Neural progenitor cell (in vitro differentiated cells): ENCODE measurements around the gene TUBAL3.

Experiments
- EZH2phosphoT487 ChIP-seq: fragments of 200-600 bp; sonication (generic); IDR thresholded peaks from 2 replicates; pipeline ENCODE4 v1.6.1; 2017; ENCODE audit warnings: antibody characterized with exemption
- TF ChIP-seq, protein P1 (sequence below): fragments of 200-600 bp; sonication (generic); IDR thresholded peaks from 2 replicates; pipeline ENCODE4 v1.5.1; 2017; ENCODE audit warnings: antibody characterized with exemption, mild to moderate bottlenecking

DNA sequence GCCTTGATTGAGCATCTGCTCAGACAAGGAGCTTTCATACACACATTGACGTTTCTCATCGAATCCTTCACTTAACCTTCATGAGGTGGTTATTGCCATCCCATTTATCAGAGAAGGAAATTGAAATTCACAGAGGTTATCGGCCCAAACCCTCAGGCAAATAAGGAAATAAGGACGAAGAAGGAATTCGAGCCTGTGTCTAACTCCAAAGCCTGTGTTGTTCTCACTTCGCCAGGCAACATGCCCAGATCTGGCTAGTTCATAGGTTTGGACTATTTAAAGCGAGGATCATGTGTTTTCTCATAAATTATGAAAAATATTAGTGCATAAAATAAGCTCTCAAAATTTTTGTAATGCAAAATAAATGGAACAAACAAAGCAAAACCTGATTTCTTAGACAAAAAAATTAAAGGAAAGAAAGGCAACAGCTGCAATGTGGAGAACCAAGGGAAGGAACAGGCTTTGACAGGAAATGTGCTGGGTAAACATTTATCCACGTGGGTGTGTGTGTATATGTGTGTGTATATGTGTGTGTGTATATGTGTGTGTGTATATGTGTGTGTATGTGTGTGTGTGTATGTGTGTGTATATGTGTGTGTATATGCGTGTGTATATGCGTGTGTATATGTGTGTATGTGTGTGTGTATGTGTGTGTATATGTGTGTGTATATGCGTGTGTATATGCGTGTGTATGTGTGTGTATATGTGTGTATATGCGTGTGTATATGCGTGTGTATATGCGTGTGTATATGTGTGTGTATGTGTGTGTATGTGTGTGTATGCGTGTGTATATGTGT, 35.1 kb downstream of the TUBAL3 start:
- TF ChIP-seq, protein P1, sequence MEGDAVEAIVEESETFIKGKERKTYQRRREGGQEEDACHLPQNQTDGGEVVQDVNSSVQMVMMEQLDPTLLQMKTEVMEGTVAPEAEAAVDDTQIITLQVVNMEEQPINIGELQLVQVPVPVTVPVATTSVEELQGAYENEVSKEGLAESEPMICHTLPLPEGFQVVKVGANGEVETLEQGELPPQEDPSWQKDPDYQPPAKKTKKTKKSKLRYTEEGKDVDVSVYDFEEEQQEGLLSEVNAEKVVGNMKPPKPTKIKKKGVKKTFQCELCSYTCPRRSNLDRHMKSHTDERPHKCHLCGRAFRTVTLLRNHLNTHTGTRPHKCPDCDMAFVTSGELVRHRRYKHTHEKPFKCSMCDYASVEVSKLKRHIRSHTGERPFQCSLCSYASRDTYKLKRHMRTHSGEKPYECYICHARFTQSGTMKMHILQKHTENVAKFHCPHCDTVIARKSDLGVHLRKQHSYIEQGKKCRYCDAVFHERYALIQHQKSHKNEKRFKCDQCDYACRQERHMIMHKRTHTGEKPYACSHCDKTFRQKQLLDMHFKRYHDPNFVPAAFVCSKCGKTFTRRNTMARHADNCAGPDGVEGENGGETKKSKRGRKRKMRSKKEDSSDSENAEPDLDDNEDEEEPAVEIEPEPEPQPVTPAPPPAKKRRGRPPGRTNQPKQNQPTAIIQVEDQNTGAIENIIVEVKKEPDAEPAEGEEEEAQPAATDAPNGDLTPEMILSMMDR, result no peak
- TF ChIP-seq EZH2phosphoT487, result no peak
